GM06990 (cell line): ENCODE results near the gene FMNL2.
"Not testable (repeated sequence)": the region's sequence is repeated elsewhere in the genome, so short reads cannot be mapped to it uniquely, and the experiment has no call there.

ENCODE experiments used
- DNase-seq: peaks from one replicate; pipeline ENCODE4 v3.0.0-alpha.2; 2011; ENCODE audit not compliant: insufficient read length; ENCODE audit errors: extremely low read depth
- H3K27me3 ChIP-seq: replicated peaks from 2 replicates; pipeline ENCODE4 v1.6.0; 2011; ENCODE audit warnings: low read length; ENCODE audit not compliant: control insufficient read depth, insufficient read depth
- H3K36me3 ChIP-seq: 2 replicates; pipeline ENCODE4 v1.5.1; 2011; ENCODE audit warnings: low read length; ENCODE audit not compliant: control insufficient read depth, insufficient read depth
- H3K4me3 ChIP-seq: replicated peaks from 2 replicates; pipeline ENCODE4 v1.5.1; 2011; ENCODE audit warnings: low read depth, mild to moderate bottlenecking, control low read depth, low read length
- TF ChIP-seq, protein P1 (sequence below): IDR thresholded peaks from 2 replicates; pipeline ENCODE4 v1.5.1; 2011; ENCODE audit warnings: low read length, control low read depth, mild to moderate bottlenecking, inconsistent platforms; ENCODE audit not compliant: insufficient read depth, poor library complexity, severe bottlenecking

Gene FMNL2

GRCh38 chr2:152518034-152518433 is 183.1 kb downstream of the FMNL2 start:
- no peaks in the 10 kb centered on the region for H3K27me3 ChIP-seq
- TF ChIP-seq, protein P1, sequence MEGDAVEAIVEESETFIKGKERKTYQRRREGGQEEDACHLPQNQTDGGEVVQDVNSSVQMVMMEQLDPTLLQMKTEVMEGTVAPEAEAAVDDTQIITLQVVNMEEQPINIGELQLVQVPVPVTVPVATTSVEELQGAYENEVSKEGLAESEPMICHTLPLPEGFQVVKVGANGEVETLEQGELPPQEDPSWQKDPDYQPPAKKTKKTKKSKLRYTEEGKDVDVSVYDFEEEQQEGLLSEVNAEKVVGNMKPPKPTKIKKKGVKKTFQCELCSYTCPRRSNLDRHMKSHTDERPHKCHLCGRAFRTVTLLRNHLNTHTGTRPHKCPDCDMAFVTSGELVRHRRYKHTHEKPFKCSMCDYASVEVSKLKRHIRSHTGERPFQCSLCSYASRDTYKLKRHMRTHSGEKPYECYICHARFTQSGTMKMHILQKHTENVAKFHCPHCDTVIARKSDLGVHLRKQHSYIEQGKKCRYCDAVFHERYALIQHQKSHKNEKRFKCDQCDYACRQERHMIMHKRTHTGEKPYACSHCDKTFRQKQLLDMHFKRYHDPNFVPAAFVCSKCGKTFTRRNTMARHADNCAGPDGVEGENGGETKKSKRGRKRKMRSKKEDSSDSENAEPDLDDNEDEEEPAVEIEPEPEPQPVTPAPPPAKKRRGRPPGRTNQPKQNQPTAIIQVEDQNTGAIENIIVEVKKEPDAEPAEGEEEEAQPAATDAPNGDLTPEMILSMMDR, result no peak
- DNase-seq, result no peak
- H3K36me3 ChIP-seq, result no peaks in the 10 kb centered on the region
- H3K4me3 ChIP-seq, result no peak overlapping the region

- no peak for DNase-seq
- H3K4me3 ChIP-seq, result no peak overlapping the region
- no peaks in the 10 kb centered on the region for H3K27me3 ChIP-seq
- H3K36me3 ChIP-seq, result no peaks in the 10 kb centered on the region
- TF ChIP-seq, protein P1, result no peak
Observed at GRCh38 chr2:152518641-152519580, 183.9 kb downstream of the FMNL2 start.

- TF ChIP-seq, protein P1, result no peak
- H3K36me3 ChIP-seq, result no peaks in the 10 kb centered on the region
- H3K4me3 ChIP-seq, result no peak overlapping the region
- no peak for DNase-seq
- no peaks in the 10 kb centered on the region for H3K27me3 ChIP-seq
Observed at GRCh38 chr2:152519581-152519952, 184.6 kb downstream of the FMNL2 start.

DNA sequence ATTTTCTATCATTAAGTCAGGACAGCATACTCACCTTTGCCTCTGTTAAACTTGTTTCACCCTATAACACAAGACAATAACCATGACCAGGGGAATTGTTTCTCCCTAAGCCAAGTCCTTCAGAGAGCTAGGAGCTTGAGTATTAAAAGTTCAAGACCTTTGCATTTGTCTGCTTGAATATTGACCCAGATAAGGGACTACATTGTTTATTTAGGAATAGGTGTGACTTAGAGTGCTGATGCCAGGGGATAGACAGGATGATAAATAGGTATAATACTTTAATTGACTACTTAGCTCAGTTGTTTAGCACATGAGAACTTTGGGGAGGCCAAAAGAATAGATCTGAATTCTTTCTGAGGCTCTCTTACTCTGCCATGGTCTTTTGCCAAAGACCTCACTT is 185.8 kb downstream of the FMNL2 start:
- H3K27me3 ChIP-seq, result no peaks in the 10 kb centered on the region
- TF ChIP-seq, protein P1, result no peak
- H3K4me3 ChIP-seq, result no peak overlapping the region
- no peaks in the 10 kb centered on the region for H3K36me3 ChIP-seq
- DNase-seq, result no peak

DNA sequence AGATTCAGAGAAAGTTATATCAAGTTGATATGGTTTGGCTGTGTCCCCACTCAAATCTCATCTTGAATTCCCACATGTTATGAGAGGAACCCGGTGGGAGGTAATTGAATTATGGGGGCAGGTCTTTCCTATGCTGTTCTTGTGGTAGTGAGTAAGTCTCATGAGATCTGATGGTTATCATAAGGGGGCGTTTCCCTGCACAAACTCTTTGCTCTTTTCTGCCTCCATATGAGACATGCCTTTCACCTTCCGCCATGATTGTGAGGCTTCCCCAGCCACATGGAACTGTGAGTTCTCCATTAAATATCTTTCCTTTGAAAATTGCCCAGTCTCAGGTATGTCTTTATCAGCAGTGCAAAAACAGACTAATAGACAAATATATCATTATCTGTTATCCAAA is 187.5 kb downstream of the FMNL2 start:
- H3K36me3 ChIP-seq, DNase-seq, H3K4me3 ChIP-seq, H3K27me3 ChIP-seq: not testable (repeated sequence)

- Histone ChIP-seq H3K36me3 (no peaks in the 10 kb centered on the region), H3K4me3 (no peak overlapping the region), H3K27me3 (no peaks in the 10 kb centered on the region)
- TF ChIP-seq, protein P1, result no peak
- no peak for DNase-seq
Observed at GRCh38 chr2:152523091-152523490, 188.1 kb downstream of the FMNL2 start.
